Kasumi-1 (cell line): Measurements from ENCODE around the gene ARHGAP24.
A peak's percentile ranks its signal among the peaks of the same experiment; 100 is the strongest.
"Not testable (repeated sequence)": the region's sequence is repeated elsewhere in the genome, so short reads cannot be mapped to it uniquely, and the experiment has no call there.

Experiments
- DNase-seq, 2 experiments: peaks; one replicate each; lab custom pipeline; 2025; lab: John Stamatoyannopoulos, UW

The ARHGAP24 gene

DNA sequence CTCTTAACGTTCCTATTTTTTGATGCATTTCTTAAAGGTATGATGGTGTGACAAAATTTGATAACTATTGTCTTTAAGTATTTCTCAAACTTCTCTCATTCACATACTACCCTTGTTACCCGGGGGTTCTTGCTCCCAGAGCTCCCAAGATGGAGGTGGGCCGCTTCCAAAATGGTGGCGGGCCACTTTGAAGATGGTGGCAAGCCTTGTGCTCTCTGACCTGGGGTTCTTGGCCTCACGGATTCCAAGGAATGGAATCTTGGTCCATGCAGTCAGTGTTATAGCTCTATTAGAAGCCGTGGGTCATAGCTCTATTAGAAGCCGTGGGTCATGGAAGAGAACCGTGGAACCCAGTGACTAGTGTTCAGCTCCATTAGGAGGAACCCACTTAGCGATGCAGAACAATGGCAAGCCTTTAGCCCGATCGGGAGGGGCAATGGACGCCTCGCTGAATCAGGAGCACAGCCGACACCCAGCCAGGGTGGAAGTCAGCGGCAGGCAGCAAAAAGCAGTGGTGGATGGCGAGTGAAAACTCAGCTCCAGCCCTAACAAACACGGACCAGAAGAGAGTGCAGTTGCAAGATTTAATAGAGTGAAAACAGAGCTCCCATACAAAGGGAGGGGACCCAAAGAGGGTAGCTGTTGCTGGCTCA is 481.5 kb downstream of the ARHGAP24 start:
- no peak for DNase-seq

DNA sequence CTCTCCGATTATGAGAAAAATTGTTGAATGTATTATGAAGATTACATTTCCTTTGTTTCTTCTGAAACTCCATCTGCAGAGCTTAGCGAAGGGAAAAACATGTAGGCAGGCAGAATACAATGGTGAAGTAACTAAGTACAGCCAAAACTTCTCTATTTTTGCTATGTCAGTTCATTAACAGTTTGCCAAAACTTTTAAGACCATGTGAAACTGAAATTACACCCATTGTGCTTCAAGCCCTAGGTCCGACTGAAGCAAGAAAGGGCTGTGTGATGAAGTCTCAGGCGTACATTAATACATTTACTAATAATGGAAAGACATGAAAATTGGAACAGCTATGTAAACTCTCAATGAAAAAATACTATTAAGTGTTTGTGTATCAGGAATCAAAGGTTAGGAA is 486.9 kb downstream of the ARHGAP24 start:
- DNase-seq, result no peak

DNA sequence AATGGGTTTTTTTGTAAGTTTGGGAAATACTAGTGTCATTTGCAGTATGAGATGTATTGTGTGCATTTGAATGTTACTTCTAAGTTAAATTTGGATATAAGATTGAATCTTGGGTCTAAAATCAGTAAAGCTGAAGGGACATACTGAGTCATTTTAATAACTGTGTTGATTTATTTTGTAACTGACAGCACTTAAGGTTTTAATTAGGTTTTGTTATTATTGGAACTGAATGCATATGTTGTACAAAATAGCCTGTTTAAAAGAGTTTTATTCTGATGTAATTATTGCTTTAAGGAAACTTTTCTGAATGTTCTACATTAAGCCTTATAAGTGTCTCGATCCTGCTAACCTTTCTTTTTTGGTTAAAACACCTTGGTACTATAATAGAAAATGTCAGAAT is 488.3 kb downstream of the ARHGAP24 start:
- DNase-seq, result no peak

DNA sequence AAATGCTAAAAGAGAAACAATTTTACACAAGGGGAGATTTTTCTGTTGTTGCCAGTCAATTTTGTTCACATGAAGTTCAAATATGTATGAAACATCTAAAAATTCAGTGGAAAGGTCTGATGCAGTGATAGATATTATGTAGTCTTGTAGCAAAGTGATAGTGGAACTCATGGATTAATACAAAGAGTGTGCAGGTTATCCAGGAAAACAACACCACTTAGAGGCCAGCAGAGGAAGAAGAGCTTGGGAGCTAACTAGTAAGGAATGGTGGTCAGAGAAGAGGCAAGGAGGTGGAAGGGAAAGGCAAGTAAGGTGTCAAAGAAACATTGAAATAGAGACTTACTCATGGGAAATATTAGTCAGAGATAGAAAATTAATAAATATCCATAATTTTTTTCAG is 489.3 kb downstream of the ARHGAP24 start:
- no peak for DNase-seq

DNA sequence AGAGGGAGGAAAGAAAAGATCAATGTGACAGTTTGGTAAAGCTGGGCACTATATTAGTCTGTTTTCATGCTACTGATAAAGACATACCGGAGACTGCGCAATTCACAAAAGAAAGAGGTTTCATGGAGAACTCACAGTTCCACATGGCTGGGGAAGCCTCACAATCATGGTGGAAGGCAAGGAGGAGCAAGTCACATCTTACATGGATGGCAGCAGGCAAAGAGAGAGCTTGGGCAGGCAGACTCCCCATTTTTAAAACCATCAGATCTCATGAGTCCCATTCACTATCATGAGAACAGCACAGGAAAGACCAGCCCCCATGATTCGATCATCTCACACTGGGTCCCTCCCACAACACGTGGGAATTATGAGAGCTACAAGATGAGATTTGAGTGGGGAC is 490.1 kb downstream of the ARHGAP24 start:
- DNase-seq, result not testable (repeated sequence)

DNA sequence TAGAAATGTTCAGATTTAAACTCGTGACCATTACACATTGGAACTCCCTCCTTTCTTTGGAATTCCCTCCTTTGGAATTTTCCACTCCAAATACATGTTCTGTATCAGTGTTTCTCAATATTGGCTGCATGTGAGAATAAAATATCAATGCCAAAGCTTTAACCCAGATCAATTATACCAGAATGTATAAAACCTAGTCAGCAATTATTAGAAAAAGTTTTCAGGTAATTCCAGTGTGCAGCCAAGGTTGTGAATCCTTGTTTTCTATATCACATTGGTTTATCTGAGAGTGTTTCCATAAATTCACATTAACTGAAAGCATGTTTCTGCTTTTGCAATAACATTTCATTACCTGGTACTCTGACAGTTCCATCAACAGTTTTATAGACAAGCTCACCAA is 490.6 kb downstream of the ARHGAP24 start:
- DNase-seq, result no peak

DNA sequence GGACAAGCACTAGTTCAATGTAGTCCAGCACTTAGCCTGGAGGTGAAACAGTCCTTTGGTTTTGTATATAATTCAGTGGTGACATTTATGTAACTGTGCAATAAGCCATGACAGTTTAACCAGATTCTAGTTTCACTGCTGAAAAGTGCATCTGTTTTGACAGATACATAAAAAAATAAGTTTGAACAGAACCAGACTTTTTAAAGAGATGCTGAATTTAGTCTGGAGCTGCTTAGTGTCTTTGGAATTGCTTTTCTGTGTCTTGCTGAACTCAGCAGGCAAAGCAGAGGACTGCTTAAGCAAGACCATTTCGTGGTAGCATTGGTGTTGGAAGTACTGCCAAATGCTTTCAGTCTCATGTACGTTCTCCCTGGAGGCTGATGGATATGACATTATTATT is 491.4 kb downstream of the ARHGAP24 start:
- no peak for DNase-seq

DNA sequence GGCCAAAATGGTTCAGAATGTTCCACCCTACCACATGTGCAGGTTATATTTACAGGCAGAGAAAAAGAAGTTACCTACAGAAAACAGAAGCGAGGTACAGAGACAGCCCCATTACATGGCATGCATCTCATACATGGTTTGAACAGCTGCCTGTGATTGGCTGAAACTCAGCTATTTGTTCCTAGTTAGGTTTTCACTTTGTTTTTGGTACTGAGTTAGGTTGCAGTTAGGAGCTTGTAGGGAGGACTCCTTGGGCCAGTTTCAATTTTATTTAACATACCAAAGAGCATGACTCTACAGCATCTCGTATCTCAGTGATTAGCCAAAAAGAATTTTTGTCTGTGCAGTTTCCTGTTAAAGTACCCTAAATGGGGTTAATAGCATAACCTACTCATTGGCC is 492.9 kb downstream of the ARHGAP24 start:
- no peak for DNase-seq

DNA sequence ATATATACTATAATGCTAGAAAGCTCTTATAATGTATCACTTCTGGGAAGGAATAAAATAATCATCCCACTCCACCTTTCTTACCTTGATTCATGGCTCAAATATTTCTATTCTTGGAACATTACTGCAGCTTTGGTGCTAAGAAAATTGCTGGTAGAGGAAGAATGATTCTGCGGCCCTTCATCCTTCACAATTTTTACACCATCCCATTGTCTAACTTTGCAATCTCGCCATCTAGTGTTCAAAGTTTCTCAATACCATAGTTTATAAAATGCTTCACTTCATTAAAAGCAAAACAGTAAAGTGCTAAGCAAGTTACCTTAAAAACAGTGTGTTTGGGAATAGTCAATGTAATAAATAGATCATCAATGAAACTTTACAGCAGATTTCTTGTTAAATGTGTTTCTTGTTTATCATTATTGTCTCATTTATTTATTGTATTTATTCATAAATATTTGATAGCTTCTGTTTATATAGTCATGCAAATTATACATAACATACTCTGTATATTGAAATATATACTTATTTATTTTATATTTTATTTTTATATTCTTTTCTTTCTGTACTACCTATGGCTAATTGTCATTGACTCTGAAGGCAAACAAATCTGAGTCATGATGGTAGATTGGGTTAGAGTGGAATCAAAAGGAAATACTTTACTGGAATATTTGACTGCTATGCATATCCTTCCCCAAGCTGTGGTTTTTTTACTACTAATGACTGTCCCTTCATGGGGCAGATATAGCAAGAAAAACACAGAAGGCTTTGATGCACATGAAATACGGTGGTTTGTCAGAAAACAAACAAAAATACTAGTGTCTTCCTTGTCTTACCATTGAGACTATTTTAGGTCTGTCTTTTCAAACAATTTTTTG is 494.2 kb downstream of the ARHGAP24 start:
- peak; percentile 65 to 79 for DNase-seq

DNA sequence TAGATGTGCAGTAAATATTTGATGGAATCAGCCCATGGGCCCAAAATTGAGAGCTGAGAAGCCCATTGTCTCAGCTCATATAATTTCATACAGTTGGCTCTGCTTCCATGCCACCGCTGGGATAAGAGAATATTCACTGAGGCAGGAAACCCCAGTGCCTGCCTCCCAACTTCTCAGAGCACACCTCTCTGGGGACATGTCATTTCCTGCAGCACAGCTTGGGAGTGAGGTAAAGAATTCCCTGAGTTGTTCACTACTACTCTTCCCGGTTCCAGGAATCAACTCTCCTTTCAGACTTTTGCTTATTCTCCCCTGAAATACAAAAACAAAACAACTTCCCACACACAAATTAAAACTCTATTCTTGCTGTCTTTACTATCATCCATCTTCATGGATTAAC is 495.6 kb downstream of the ARHGAP24 start:
- no peak for DNase-seq

DNA sequence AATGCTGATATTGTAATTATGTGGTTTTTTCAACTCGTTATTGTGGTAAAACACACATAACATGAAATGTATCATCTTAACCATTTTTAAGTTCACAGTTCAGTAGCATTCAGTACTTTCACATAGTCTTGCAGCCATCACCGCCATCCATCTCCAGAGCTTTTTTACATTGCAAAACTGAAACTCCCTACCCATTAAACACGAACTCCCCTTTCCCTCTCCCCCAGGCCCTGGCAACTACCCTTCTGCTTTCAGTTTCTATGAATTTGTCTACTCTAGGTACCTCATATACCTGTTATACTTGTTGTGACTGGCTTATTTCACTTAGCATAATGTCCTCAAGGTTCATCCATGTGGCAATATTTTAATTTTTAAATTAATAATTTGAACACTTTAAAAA is 504.3 kb downstream of the ARHGAP24 start:
- no peak for DNase-seq

DNA sequence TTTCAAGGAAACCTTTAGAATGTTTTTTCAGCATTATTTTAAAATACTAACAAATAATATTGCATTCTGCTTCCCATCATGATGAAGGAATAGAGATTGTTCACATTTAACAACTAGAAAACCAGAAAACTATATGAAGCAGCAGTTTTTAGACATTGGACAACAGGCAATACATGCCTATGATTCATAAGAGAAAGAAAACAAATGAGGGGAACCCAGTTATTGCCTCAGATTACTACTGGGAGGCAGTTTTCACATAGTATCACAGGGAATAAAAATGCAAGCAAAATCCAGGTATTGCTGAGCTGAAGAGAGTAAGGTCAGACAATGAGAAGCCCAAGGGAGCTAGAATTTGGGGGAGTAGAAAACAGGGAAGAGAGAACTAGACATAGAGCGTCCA is 511.3 kb downstream of the ARHGAP24 start:
- DNase-seq, result no peak

DNA sequence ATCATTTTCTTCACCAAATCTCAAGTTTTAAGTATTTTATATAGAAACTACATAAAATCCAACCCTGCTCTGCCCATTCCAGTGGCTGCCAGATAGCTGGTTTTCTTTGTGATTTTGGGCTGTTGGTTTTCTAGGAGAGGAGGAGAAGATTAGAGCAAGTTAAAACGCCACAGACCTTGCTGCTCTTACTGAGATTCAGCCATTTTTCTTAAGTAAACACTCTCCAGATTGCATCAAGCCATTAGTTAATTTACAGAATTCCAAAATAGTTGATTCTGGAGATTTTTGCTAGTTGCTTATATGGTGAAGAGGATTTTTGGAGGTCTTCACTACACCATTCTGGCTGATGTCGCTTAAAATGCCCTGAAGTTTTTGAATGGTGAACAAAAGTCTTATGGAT is 518.7 kb downstream of the ARHGAP24 start:
- DNase-seq, result no peak

DNA sequence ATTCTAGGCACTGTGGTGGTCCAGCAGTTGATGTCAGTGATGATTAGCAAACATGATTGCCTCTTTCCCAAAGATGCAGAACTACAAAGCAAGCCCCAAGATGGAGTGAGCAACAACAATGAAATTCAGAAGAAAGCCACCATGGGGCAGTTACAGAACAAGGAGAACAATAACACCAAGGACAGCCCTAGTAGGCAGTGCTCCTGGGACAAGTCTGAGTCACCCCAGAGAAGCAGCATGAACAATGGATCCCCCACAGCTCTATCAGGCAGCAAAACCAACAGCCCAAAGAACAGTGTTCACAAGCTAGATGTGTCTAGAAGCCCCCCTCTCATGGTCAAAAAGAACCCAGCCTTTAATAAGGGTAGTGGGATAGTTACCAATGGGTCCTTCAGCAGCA is 519.6 kb downstream of the ARHGAP24 start:
- DNase-seq, result no peak

DNA sequence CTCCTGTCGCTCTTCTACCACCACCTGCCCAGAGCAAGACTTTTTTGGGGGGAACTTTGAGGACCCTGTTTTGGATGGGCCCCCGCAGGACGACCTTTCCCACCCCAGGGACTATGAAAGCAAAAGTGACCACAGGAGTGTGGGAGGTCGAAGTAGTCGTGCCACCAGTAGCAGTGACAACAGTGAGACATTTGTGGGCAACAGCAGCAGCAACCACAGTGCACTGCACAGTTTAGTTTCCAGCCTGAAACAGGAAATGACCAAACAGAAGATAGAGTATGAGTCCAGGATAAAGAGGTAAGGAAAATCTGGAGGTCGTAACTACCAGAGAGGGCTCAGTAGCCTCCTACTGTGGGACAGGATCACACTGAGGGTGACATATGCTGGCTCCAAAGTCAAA is 520.4 kb downstream of the ARHGAP24 start:
- peak; percentile 2 to 11 for DNase-seq

DNA sequence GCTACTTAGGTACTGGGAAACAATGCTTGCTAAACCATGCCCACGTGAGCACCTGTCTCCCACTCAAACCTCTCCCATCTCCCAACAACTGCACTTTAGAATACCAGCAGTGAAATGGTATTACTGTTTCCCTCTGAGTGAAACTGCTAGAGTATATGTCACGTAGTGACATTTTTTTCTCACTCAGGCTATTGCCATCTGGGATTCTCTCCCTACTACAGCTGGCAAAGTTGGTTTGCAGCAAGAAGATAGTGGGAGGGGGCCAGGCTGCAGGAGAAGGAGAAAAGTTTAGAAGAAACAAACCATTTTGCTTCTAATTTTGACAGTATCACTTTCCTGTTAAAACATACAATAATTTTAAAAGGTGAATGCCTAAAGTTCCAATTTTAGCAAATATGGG is 526.6 kb downstream of the ARHGAP24 start:
- no peak for DNase-seq

DNA sequence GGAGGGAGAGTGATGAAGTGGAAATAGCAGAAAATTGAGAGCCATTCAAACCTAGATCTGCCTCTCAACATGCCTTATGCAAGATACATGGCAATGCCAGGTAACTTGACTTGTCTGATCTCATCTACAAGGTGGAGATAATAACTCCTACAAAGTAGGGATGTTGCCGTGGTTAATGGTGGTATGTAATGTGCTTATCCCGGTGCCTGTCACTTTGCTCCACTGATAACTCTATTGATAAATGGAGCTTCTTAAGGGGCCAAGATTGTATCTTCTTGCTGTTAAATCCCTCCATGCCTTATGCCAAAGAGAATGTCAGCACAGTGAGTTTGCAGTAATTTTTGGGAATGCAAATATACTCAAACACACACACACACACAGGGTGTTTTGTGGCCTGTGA is 529.1 kb downstream of the ARHGAP24 start:
- no peak for DNase-seq

DNA sequence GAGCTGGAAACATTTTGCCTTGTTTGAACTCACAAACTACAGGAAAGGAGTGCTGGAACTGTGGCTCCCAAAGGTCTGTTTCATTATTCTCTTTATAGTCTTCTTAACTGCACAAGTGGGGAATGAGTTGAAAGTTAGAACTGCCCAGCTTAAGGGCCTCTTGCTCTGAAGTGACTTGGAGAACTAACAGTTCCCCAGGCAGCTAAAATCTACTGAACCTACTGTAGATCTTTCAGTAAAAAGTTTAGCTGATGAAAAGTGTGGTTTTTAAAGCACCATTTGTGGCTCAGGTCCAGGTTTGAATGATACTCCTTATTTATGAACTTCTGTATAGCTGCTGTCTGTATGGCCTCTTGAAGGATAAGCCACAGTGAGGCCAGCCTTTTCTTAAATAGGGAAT is 531.1 kb downstream of the ARHGAP24 start:
- no peak for DNase-seq

DNA sequence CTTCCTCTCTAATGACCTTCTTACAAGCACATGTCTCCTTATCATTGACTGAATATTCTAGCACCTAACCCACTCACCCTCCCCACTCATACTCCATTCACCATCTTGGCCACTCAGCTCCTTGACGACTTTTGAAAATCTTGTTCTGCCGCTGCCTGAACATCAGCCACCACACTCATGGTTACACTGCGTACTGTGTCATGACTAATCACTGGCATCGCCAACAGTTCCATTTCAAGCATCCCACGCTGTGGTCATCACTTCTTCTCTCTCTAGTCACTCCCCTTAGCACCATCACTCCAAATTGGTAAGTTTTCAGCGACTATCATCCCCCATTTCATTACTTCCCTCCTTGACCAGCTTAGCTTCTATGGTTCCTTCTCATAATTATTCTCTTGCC is 532.1 kb downstream of the ARHGAP24 start:
- DNase-seq, result no peak

DNA sequence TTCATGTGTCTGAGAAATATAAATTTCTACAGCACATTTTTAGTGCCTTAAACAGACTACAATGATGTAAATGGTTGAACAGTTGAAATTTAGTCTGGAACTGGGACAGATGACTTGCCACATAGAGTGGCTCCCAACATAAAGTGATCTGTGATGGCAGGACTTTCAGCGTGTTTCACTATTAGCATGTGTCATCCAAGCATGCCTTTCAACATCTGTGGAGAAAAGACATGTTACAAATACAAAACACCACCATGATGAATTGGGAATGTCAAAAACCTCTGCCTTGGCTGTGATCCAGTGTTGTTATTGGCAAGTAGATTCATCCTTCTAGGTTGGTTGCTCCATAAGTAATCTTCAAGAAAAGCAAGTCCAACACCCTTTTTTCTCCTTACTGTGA is 536.2 kb downstream of the ARHGAP24 start:
- DNase-seq, result no peak

DNA sequence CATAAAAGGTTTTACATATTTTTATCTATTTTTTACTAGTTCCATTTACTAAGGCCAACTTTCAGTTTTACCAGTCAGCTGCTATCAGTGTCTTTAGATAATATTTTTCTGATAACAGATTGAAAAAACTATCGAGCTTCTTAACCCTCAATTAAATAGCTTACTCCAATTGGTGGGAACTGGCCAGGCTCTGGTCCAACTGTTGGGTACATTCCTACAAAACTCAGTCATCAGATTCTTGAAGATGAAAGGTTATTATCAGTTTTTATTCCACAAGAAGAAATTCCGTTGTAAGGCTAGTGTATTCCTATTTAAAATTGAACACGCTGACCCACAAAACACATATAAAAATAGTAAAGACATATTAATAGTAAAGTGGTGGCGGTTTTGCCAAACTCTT is 538.7 kb downstream of the ARHGAP24 start:
- DNase-seq, result no peak

DNA sequence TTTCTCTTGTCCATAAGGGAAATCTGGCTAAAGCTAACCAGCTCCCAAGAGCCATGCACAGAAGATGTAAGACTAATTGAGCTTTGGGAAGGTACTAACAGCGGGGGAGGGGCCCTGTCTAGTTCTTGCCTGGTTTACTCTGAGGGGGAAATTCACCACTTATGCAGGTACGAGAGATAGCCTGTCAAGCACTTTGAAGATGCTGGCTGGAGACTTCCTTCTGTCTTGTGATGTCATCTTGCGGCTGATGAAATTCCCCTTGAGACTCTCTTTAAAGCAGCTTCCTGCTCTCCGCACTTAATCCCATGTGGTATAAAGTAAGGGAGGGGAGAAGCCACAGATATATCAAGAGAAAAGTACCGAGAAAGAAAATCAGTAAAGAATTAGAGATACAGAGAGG is 539.6 kb downstream of the ARHGAP24 start:
- no peak for DNase-seq

DNA sequence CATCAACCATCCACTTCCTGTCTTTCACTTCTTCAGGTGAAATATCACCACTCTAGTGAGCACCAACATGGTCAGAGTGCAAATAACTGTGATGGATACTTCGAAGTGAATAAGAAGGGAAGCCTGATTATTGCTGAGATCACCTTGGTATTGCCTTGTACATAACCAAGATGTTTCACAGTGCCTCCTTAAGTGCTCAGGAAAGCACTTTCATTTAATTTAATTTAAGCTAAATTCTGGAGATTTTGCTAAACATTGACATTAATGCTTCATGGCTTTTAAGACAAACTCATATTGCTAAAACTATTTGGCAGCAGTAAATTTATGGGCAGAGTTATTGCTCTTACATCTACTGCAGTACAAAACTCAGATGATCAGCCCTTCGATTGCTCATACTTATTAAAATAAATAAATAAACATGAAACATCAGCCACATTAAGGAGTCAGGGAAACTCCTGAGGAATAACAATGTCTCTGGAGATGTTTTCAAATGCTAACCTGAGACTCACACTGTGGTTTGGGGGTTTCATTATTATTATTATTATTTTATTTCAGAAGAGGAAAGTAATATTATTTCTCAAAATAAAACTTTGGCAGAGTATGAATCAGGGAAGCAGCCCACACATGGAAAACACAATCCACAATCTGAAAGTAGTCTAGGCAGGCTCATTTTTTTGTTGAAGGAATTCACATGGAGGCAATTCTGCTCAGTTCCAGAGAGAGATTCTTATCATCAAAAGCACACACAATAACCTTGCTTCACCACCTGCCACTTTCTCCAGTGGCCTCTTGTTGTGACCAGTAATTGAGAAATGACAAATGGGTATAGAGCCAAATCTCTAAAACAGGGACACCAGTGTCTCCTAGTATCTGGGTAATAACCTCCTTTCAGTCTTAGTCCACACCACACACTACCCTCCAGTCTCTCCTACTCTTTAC is 540.7 kb downstream of the ARHGAP24 start:
- no peak for DNase-seq
